Neuron (in vitro differentiated cells): ENCODE data around the gene EPHB1.

Experiments used
- H2AFZ ChIP-seq: one replicate; pipeline ENCODE4 v1.6.1; 2013; ENCODE audit warnings: low read depth, mild to moderate bottlenecking, inconsistent platforms, low read length, moderate library complexity
- H3K27me3 ChIP-seq: one replicate; pipeline ENCODE4 v1.6.1; 2013; ENCODE audit warnings: low read length; ENCODE audit not compliant: insufficient read depth
- H3K36me3 ChIP-seq: one replicate; pipeline ENCODE4 v1.6.1; 2013; ENCODE audit warnings: low read length; ENCODE audit not compliant: insufficient read depth
- H3K4me1 ChIP-seq: one replicate; pipeline ENCODE4 v1.6.1; 2013; ENCODE audit warnings: low read length; ENCODE audit not compliant: insufficient read depth
- H3K4me3 ChIP-seq: 2 replicates; pipeline ENCODE4 v1.5.1; 2013; ENCODE audit warnings: mild to moderate bottlenecking, low read length, moderate library complexity
- H3K9me3 ChIP-seq: one replicate; pipeline ENCODE4 v1.6.1; 2013; ENCODE audit warnings: low read length

The EPHB1 gene

DNA sequence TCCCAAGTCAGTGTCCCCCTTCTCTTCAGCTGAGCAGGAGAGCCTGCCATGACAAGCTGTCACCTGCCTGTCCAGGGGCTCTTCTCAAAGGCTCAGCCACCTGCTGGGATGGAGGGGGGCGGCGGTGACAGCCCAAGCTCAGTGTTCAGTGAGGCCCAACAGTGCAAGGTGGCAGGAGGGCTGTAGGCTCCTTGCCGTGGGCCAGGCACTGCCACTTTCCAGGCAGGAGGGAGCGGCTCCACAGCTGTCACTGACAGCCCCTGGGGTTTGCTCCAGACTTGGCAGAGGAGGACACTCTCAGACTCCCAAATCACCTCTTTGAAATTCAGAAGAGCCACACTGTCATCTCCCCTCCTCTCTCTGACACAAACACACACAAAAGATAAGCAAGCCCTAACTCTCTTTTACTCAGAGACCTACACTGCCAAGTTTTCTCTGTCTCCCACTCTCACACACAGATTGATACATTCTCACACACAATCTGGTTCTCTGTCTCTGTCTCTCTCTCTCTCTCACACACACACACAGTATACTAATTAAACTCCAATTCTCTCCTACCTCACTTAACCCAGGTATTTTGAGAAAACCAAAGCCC, 443.3 kb downstream of the EPHB1 start:
- no peak overlapping the region for H2AFZ ChIP-seq
- H3K4me3 ChIP-seq, result no peak overlapping the region
- H3K27me3 ChIP-seq, result no peaks in the 10 kb centered on the region
- no peaks in the 10 kb centered on the region for H3K36me3 ChIP-seq
- H3K4me1 ChIP-seq, result no peaks in the 10 kb centered on the region
- no peaks in the 10 kb centered on the region for H3K9me3 ChIP-seq

DNA sequence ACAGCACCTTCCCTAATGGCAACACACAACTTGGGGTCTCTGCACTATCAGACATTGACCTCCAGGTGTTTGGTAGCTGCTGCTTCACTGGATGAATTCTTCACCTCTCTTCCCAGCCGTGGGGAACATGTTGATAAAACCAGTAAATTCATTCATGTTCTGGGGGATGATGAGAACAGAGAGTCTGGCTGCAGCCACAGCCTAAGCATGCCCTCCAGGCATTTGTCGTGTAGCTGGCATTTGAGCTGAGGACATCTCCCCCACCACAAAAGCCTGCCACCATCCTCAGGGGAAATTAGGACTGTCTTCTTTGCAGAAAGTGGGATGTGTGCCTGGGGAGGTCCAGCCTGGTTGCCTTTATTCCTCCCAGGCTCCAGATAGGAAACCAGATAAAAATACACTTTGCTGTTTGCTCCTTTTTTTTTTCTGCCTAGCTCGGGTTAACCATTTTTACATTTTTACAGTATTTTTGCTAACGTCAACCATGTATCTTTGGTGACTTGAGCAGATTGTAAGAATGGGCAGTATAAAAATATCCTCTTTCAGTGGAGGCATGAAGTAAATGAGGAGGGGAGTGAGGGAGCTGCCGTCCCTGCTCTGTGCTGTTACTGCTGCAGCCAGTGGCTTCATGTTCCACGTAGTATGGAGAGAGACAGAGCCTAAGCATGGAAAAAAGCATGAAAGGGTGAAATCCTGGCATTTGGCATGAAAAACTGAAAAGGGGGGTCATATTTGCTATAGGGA, 444.0 kb downstream of the EPHB1 start:
- no peak overlapping the region for H2AFZ ChIP-seq

DNA sequence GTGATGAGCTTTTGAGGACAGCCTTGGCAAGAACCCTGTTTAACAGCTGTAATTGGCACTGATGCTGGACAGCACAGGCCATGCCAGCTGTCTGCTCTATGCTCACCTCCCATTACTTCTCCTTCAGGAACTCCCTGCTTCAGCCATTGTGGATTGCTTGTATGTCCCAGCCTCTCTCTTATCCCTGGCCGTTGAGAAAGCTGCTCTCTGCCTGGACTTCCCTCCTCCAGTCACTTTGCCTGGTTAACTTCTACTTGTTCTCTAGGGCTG, 444.5 kb downstream of the EPHB1 start:
- no peaks in the 10 kb centered on the region for H3K36me3 ChIP-seq
- H3K27me3 ChIP-seq, result no peaks in the 10 kb centered on the region
- H3K4me3 ChIP-seq, result no peak overlapping the region
- no peaks in the 10 kb centered on the region for H3K9me3 ChIP-seq
- no peaks in the 10 kb centered on the region for H3K4me1 ChIP-seq
- no peak overlapping the region for H2AFZ ChIP-seq

More for the DNA sequence above, 444.0 kb downstream of the EPHB1 start:
- Histone ChIP-seq H3K9me3 (no peaks in the 10 kb centered on the region), H3K36me3 (no peaks in the 10 kb centered on the region), H3K27me3 (no peaks in the 10 kb centered on the region), H3K4me3 (no peak overlapping the region), H3K4me1 (no peaks in the 10 kb centered on the region)

DNA sequence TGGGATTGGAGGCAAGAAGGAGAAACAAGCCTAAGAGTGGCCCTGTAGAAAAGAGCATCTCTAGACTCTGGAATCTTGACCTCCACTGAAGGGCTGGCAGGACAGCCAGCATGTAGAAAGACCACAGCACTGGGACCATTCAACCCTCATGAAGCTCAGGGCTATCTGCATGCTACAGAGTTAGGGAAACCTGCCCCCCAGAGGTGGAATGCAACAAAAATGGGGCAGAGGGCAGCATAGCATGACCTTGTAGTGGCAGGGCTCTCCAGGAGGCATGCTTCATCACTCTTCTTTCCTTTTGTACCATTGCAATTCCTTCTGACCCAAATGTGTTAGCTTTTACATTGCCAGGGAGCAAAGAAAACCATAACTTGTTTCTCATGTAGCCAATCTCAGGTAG, 445.4 kb downstream of the EPHB1 start:
- no peak overlapping the region for H3K4me3 ChIP-seq
- H3K27me3 ChIP-seq, result no peaks in the 10 kb centered on the region
- H3K4me1 ChIP-seq, result no peaks in the 10 kb centered on the region
- no peak overlapping the region for H2AFZ ChIP-seq
- no peaks in the 10 kb centered on the region for H3K36me3 ChIP-seq
- H3K9me3 ChIP-seq, result no peaks in the 10 kb centered on the region

DNA sequence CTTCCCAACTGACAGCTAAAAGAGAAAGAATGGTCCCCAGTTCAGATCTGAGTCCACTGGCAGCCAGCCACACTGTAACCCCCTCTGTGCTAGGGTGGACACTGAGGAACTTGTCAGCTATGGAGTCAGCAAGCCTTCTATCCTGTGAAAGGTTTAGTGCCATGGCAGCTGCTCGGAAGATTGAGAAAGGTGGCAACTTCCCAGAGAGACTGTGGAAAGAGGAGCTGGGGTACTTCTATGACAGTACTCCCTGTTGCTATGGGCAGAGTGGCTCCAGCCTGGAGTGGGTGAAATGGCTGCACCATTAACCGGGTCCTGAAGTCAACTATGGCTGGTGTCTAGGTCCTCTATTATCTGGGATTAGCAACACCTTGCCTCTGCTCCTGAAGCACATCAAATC, 447.2 kb downstream of the EPHB1 start:
- H3K9me3 ChIP-seq, result no peaks in the 10 kb centered on the region
- no peaks in the 10 kb centered on the region for H3K4me1 ChIP-seq
- no peak overlapping the region for H3K4me3 ChIP-seq
- H3K36me3 ChIP-seq, result no peaks in the 10 kb centered on the region
- H3K27me3 ChIP-seq, result no peaks in the 10 kb centered on the region
- H2AFZ ChIP-seq, result no peak overlapping the region

DNA sequence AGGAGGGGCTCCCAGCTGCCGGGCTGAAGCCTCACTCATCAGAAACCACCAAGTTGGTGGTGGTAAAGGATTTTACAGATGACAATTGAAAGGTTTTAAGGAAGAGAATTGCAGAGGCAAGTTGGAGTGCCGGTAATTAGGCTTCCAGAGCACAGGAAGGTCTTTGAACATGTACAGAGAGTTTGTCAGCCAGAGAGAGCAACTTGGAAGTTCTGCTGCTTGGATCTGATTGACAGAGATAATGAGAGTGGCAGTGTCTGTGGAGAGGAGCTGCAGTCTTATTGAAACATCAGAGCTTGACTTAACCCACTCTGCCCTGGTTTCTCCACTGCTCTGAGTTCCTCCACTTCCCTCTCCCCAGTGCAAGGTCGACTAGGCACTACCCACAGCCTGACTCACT, 448.6 kb downstream of the EPHB1 start:
- Histone ChIP-seq H2AFZ (no peak overlapping the region), H3K4me1 (no peaks in the 10 kb centered on the region), H3K27me3 (no peaks in the 10 kb centered on the region), H3K36me3 (no peaks in the 10 kb centered on the region), H3K9me3 (no peaks in the 10 kb centered on the region), H3K4me3 (no peak overlapping the region)

DNA sequence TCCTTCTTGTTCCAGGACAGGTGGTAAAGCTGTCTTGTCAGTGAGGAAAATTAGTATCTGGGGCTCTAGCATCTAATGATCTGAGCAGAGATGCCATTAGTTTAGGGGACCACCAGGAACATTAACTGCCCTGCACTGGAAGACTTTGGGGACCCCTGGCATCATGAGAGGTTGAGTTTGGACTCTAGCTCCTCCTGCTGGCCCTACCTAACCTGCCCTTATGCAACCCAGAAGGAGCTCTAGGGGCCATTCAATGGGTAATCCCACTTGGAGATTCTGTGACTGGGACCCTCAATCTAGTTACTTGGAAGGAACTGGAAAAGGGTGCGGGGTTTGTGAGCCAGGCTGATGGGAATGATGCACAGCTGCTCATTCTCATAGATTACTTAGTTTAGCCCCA, 451.0 kb downstream of the EPHB1 start:
- Histone ChIP-seq H3K4me1 (no peaks in the 10 kb centered on the region), H3K27me3 (no peaks in the 10 kb centered on the region), H3K4me3 (no peak overlapping the region), H3K36me3 (no peaks in the 10 kb centered on the region), H2AFZ (no peak overlapping the region), H3K9me3 (no peaks in the 10 kb centered on the region)

DNA sequence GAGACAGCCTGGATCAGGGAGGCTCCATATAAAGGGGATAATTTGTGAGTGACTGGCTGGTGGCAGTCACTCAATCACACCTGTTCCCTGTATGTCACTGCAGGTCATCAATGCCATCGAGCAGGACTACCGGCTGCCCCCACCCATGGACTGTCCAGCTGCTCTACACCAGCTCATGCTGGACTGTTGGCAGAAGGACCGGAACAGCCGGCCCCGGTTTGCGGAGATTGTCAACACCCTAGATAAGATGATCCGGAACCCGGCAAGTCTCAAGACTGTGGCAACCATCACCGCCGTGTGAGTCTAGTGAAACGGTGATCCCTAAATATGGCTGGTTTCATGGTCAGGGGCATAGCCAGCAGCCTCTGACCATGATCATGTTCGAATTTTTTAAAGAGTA, 453.2 kb downstream of the EPHB1 start:
- Histone ChIP-seq H2AFZ (no peak overlapping the region), H3K4me3 (no peak overlapping the region), H3K4me1 (no peaks in the 10 kb centered on the region)

DNA sequence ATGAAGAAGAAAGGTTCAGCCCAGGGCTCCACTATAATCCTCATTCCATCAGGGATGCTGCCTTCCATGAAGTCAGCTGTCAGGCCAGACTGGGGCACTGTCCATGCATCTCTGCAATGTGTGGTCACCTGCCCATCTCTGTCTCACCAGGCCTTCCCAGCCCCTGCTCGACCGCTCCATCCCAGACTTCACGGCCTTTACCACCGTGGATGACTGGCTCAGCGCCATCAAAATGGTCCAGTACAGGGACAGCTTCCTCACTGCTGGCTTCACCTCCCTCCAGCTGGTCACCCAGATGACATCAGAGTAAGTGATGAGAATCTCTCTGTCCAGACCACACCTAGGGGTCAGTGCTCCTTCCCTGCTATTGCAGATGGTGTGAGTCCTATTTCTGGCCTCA, 454.1 kb downstream of the EPHB1 start:
- Histone ChIP-seq H3K36me3 (no peaks in the 10 kb centered on the region), H3K4me1 (no peaks in the 10 kb centered on the region)

More for the DNA sequence above, 453.2 kb downstream of the EPHB1 start:
- Histone ChIP-seq H3K36me3 (no peaks in the 10 kb centered on the region), H3K9me3 (no peaks in the 10 kb centered on the region), H3K27me3 (no peaks in the 10 kb centered on the region)

DNA sequence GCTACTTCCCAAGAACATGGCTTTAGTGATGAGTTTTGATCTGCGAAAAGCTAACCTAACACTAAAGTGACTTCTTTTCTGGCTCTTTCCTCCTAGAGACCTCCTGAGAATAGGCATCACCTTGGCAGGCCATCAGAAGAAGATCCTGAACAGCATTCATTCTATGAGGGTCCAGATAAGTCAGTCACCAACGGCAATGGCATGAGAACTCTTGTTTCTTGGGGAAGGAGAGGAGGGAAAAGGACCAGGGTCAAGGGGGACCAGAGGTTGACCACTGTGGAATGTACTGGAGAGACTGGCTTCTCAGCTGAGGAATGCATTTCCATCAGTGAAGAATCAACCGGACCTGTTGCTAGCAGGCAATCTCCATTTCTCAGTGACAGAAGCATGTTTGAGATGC, 463.9 kb downstream of the EPHB1 start:
- H3K36me3 ChIP-seq, result no peaks in the 10 kb centered on the region
- no peak overlapping the region for H3K4me3 ChIP-seq
- no peaks in the 10 kb centered on the region for H3K4me1 ChIP-seq
- H3K9me3 ChIP-seq, result no peaks in the 10 kb centered on the region
- H3K27me3 ChIP-seq, result no peaks in the 10 kb centered on the region
- no peak overlapping the region for H2AFZ ChIP-seq

More for the DNA sequence above, 454.1 kb downstream of the EPHB1 start:
- Histone ChIP-seq H3K4me3 (no peak overlapping the region), H3K9me3 (no peaks in the 10 kb centered on the region), H3K27me3 (no peaks in the 10 kb centered on the region), H2AFZ (no peak overlapping the region)

DNA sequence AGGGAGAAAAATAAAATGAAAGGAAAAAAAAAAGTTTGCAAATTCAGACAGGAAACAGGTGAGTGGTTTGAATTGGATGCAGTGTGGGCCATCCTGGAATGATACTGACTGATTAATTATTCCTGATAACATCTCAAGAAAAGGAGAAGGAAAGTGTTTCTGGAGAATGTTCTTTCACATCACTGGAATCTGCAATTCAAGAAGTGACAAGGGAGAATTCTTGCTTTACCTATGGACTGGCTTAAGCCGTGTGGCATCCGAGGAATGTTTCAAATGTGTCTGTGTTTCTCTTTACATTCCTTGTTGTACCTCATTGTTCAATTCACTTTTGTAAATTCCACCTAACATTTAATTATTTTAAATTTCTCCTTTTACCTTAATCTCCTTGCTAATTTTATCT, 465.0 kb downstream of the EPHB1 start:
- no peaks in the 10 kb centered on the region for H3K4me1 ChIP-seq
- no peaks in the 10 kb centered on the region for H3K9me3 ChIP-seq
- no peak overlapping the region for H3K4me3 ChIP-seq
- no peaks in the 10 kb centered on the region for H3K27me3 ChIP-seq
- no peaks in the 10 kb centered on the region for H3K36me3 ChIP-seq
- H2AFZ ChIP-seq, result no peak overlapping the region

DNA sequence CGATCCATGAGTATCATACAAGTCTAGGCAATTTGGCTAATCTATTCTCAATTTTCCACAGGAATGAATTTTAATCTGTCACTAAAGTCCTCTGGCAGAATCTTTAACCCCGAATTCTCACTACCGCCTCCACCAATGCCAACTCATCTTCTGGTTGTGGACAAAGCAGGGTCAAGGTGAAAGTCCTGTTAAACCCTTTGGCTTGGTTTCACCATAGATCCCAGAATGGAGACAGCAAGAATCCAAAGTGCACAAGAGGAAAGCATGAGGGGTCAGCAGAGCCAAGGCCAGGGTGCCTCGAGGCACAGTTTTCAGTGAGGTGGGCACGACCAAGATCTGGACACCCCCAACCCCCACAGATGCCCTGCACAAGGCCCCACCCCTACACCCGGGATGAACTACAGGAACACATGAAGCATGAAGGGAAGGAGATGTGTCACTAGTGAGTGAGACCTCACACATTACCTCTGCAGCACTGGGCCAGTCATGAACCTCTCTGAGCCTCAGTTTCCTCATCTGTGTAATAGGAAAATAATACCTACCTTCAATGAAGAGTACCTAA, 466.2 kb downstream of the EPHB1 start:
- Histone ChIP-seq H2AFZ (no peak overlapping the region), H3K4me1 (no peaks in the 10 kb centered on the region), H3K27me3 (no peaks in the 10 kb centered on the region), H3K36me3 (no peaks in the 10 kb centered on the region), H3K9me3 (no peaks in the 10 kb centered on the region), H3K4me3 (no peak overlapping the region)

DNA sequence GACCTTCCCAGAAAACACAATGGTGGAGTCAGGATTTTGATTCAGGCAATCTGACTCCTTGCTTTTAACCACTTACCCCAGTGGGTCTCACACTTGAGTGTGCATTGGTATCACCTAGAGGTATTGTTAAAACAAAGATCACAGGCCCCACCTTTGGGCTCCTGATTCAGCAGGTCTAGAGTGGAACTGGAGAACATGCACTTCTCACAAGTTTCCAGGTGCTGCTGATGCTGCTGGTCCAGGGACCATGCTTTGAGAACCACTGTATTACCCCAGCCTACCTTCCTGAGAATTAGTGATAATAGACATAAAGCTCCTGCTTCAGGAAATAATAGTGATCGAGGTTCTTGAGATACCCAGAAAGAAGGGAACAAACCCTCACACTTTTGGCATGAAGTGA, 466.9 kb downstream of the EPHB1 start:
- Histone ChIP-seq H3K4me3 (no peak overlapping the region), H3K4me1 (no peaks in the 10 kb centered on the region), H2AFZ (no peak overlapping the region), H3K27me3 (no peaks in the 10 kb centered on the region), H3K36me3 (no peaks in the 10 kb centered on the region), H3K9me3 (no peaks in the 10 kb centered on the region)

DNA sequence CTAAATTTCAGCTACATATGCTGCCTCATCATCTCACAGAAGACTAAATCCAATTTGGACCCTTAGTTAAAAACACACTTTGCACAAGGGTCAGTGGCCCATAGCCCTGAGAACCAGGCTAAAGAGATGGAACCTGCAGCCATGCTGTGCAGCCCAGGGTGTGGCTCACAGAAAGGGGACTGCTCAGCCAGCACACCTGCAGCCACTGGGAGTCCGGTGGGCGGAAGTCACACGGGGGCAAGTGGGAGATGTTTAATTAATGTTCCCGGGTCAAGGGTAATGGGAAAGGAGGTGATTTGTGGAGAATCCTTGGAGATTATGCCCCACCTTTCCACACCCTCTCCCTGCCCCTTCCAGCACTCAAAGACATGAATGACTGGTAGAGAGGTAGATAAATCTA, 467.4 kb downstream of the EPHB1 start:
- Histone ChIP-seq H3K4me3 (no peak overlapping the region), H3K9me3 (no peaks in the 10 kb centered on the region), H3K36me3 (no peaks in the 10 kb centered on the region), H3K4me1 (no peaks in the 10 kb centered on the region), H2AFZ (no peak overlapping the region), H3K27me3 (no peaks in the 10 kb centered on the region)
